GM19452 (cell line): ENCODE measurements around the gene GSG1L2.

Source experiments
- ATAC-seq: cut with Tn5 transposase; IDR thresholded peaks from one replicate; pipeline ENCODE4 v1.9.1; 2021; ENCODE audit not compliant: unreplicated experiment

Gene GSG1L2

DNA sequence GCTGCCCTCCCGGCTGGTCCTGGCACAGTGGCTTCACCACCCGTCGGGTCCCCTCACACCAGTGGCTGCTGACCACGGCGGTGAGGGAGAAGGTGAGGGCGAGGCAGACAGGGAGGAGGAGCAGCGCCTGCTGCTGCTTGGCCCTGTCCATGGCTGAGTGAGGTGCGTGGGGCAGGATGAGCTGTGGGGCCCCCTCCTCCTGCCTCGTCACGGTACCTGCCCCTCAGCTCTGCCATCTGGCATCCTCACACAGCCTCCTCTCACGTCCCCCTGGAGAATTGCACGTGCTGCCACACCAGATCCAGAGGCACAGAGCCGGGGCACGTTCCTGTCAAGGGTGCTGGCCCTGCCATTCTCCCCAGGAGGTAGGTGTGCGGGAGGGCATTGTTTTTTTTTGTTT is at the start of gene GSG1L2:
GSG1L2 (minus strand) TSS at position 159 of the 400 bp plus-strand sequence; CDS start at position 151, 8 bp downstream.
- ATAC-seq = no peak

GRCh38 chr17:9868552-9868951 is 46.7 kb upstream of the GSG1L2 start:
- no peak for ATAC-seq

- no peak for ATAC-seq
Measured at GRCh38 chr17:9865586-9865985, 43.7 kb upstream of the GSG1L2 start.

DNA sequence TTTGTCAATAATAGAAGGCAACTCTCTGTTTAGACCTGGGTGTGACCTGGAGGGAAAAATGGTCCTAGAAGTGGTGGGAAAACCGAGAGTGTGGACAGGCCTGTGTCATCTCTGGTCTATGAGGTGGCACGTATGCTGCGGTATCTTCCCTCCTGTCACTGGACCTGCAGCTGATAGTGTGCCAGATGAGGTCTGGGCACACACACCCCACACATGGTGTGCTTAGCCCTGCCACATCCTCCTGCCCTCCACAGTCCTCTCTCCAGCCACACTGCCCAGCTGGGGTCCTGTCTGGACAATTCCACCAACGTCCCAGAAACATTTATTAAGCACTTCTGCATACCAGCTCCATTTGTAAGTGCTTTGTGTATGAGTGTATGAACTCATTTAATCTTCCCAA is 41.1 kb upstream of the GSG1L2 start:
- no peak for ATAC-seq

GRCh38 chr17:9862220-9862619 is 40.3 kb upstream of the GSG1L2 start:
- ATAC-seq = no peak

DNA sequence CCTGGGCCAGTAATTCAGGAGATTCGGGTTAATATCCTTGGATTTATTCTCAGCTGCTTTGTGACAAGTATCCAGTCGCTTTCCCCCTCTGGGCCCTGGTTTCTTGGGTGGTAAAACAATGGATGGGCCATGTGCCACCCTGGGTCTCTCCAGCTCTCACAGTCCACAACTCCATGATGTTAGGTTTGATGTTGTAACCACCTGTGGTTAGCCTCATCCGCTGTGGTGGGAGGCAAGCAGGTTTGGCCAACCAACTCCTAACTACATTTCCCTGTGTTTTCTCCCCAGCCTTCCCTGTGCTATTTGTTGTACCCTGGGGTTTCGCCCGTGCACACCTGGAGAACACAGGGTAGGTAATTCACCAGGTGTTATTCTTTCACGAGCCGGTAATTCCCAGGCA is 39.0 kb upstream of the GSG1L2 start:
- ATAC-seq = no peak

- ATAC-seq = no peak
Measured at GRCh38 chr17:9859781-9860180, 37.9 kb upstream of the GSG1L2 start.

GRCh38 chr17:9855036-9855435 is 33.2 kb upstream of the GSG1L2 start:
- ATAC-seq = no peak

GRCh38 chr17:9854255-9854654 is 32.4 kb upstream of the GSG1L2 start:
- no peak for ATAC-seq

DNA sequence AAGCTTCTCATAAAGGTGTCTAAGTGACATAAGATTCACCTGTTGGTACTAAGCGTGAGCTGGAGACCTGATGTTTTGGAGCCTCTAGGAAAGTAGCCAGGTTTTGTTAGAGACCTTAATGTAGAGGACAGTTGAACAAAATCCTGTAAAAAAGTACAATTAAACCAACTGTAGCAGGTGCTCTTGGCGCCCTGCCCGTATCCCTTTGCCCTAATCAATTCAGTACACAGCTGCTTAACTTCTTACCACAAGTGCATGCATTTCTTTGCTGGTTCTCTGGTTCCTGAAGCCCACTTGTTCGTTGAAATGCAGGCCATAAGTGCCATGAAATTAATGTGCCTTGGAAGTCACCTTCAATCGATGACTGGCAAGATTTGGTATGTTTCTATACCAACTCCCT is 28.3 kb upstream of the GSG1L2 start:
- no peak for ATAC-seq

DNA sequence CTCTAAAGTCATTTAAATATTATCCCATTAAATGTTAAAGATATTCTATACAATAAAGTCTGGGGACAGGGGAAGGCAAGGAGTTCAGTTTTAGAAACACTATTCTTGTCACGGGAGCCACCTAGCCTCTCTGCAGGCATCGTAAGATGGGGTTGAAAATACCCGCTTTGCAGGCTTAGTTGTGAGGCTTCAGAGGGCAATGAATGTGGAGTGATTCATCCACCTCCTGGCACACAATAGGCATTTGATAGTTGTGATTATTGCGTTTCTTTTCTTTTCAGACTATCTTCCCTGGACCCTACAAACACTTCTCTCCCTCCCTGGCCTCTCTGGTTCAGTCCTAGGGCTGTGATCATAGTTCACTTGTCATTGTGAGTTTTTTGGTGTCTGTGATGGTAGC is 23.4 kb upstream of the GSG1L2 start:
- ATAC-seq = no peak

- no peak for ATAC-seq
Measured at GRCh38 chr17:9844153-9844552, 22.3 kb upstream of the GSG1L2 start.

- ATAC-seq = no peak
Measured at GRCh38 chr17:9843152-9844010, 21.5 kb upstream of the GSG1L2 start.

GRCh38 chr17:9842057-9842758 is 20.3 kb upstream of the GSG1L2 start:
- no peak for ATAC-seq

- no peak for ATAC-seq
Measured at GRCh38 chr17:9839433-9839832, 17.6 kb upstream of the GSG1L2 start.

DNA sequence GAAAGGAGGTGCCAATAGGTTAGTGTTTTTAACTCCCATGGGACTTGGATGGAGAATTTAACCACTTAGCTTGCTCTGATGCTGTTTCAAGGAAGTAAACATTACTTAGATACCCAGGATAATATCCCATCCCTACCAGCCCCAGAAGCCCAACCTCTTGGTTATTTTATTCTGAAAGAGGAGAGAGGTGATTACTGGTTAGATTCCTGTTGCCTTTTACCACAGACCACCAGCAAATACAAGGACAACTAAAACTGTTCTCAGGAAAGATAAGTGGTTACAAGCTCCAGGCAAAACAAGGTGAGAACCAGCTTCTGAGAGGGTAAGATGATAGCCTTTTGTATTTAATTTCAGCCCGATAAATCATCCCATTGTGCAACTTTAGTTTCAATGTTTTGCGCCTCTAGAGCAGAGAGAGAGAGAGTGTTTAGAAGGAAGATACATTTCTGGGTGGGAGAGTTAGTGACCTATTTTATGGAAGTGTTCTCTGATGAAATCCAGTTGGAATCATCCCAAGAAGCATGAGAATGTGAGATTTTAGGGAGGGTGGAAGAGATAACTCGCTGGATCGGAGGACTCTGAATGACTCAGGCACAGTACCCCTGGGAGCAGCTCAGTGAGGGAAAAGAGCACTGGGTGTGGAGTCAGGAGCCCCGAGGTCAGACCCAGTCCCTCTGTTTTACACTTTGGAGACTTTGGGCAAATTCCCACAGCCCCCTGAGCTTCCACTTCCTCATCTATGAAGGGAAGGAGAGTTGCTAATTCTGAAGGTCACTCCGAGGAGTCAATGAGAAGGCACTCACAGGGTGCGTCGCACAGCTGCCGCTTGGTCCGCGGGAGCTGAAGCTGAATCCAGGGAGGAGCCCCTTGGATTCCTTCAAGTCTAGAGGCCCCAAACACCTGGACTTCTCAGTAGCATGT is 15.9 kb upstream of the GSG1L2 start:
- no peak for ATAC-seq

GRCh38 chr17:9833922-9834321 is 12.0 kb upstream of the GSG1L2 start:
- ATAC-seq = no peak

- no peak for ATAC-seq
Measured at GRCh38 chr17:9830711-9831110, 8.8 kb upstream of the GSG1L2 start.

- ATAC-seq = no peak
Measured at GRCh38 chr17:9829343-9829742, 7.5 kb upstream of the GSG1L2 start.

GRCh38 chr17:9828296-9829295 is 6.7 kb upstream of the GSG1L2 start:
- ATAC-seq = no peak
